Panc1 (cell line): ENCODE measurements around the gene ZCCHC14.

Source experiments
- CTCF ChIP-seq: fragments of 450-650 bp; IDR thresholded peaks from 2 replicates; pipeline ENCODE4 v1.5.1; 2017; ENCODE audit warnings: mild to moderate bottlenecking
- POLR2AphosphoS5 ChIP-seq: IDR thresholded peaks from 2 replicates; pipeline ENCODE4 v1.6.1; 2012; ENCODE audit warnings: mild to moderate bottlenecking, low read depth, low read length, moderate library complexity
- REST ChIP-seq, 2 experiments: IDR thresholded peaks; 2 replicates each; pipeline ENCODE4 v1.6.1; 2011 to 2012; ENCODE audit warnings: low read depth in 2 of 2, control low read depth in 1 of 2, low read length in 1 of 2, mild to moderate bottlenecking in 1 of 2, moderate library complexity in 1 of 2; ENCODE audit not compliant: insufficient read depth in 1 of 2
- SIN3A ChIP-seq: IDR thresholded peaks from 2 replicates; pipeline ENCODE4 v1.6.1; 2012; ENCODE audit warnings: low read depth, mild to moderate bottlenecking, low read length, moderate library complexity, borderline replicate concordance; ENCODE audit not compliant: insufficient read depth
- TCF7L2 ChIP-seq: IDR thresholded peaks from 2 replicates; pipeline ENCODE4 v1.6.1; 2011; ENCODE audit warnings: mild to moderate bottlenecking, low read depth, low read length, inconsistent platforms

GRCh38 chr16:87404764-87405625, 87.8 kb downstream of the ZCCHC14 start:
- TF ChIP-seq POLR2AphosphoS5 (no peak), CTCF (no peak), SIN3A (no peak), REST (IDR thresholded peaks at IDR 0.05; ENCODE audit: insufficient read depth in 1 of 2, low read depth in 2 of 2, low read length in 1 of 2) (no peak), TCF7L2 (no peak)
